ENCODE data around the gene ERP27. TPM values are rescaled to one million over a fixed set of nuclear protein-coding genes. Genes with fewer than 3 reads are reported as not detected.
A peak's percentile ranks its signal among the peaks of the same experiment; 100 is the strongest.

Gene ERP27
- 1 to 10 TPM; 7.9 to 8.7 TPM for total RNA-seq

DNA sequence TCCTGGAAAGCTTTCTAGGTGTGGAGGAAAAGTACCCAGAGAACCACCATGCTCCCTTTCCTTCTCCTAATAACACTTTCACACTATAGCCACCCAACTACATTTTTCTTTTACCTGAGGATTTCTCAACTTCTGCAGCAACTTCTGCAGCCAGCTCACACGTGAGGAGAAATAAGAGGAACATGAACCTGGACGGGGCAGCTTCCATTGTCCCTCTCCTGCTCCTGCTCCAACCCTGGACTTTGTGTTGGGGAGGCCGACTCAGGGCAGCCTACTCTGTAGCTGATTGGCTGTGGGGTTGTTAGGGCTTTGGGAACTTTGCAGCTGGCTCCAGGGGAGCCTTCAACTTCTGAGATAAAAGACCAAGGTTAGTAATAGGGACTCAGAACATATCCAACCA is at the start of gene ERP27:
Gene ERP27 (minus strand): TSS at position 237 of the 400 bp plus-strand sequence. CDS start 29 bp downstream, at position 208.
- H3K4me1 Mint-ChIP-seq (ENCODE audit: low read depth), result peaks cover 22% of the 10 kb centered on the region
- H3K27me3 Mint-ChIP-seq (ENCODE audit: low read depth), result no peaks in the 10 kb centered on the region
- POLR2A ChIA-PET, result interaction anchor here (1.1 to 2.3 kb wide), 2 partner anchors 10 to 23 kb away, joined by 4 to 15 read pairs; partner anchors contain the start of gene ARHGDIB
- DNase-seq (no peak), ATAC-seq (no peak)
- peak within 1 kb of the TSS; percentile 69 for H3K27ac Mint-ChIP-seq
- H3K4me3 Mint-ChIP-seq, result no peak within 1 kb of the TSS
- peaks cover 81% of the 10 kb centered on the region for H3K36me3 Mint-ChIP-seq (ENCODE audit: low read depth)
- no peaks in the 10 kb centered on the region for H3K9me3 Mint-ChIP-seq (ENCODE audit: insufficient read depth)
- CTCF ChIA-PET, result interaction anchor here (0.9 to 3.3 kb wide), 9 partner anchors 10 to 161 kb away, joined by 3 to 23 read pairs (median 6); no protein-coding TSS in a partner anchor

DNA sequence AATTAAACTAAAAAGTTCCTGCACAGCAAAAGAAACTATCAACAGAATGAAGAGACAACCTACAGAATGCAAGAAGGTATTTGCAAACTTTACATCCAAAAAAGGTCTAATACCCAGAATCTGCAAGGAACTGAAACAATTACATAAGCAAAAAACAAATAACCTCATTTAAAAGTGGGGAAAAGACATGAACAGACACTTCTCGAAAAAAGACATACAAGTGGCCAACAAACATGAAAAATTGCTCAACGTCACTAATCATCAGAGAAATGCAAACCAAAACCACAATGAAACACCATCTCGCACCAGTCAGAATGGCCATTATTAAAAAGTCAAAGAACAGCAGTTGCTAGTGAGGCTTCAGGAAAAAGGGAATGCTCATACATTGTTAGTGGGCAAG is 49.7 kb upstream of the ERP27 start:
- POLR2A ChIA-PET, result no interaction called here
- Mint-ChIP-seq H3K36me3 (ENCODE audit: low read depth) (peaks cover 5% of the 10 kb centered on the region), H3K9me3 (ENCODE audit: insufficient read depth) (peaks cover 7% of the 10 kb centered on the region), H3K4me3 (no peak overlapping the region), H3K27ac (no peak overlapping the region), H3K27me3 (ENCODE audit: low read depth) (peaks cover 2% of the 10 kb centered on the region), H3K4me1 (ENCODE audit: low read depth) (peaks cover 20% of the 10 kb centered on the region)
- CTCF ChIA-PET, result interaction anchor here (1.6 kb wide), 1 partner anchor 51 kb away, joined by 4 read pairs; no protein-coding TSS in a partner anchor
- DNase-seq, result no peak
- no peak for ATAC-seq

GRCh38 chr12:14986449-14986848 is 48.1 kb upstream of the ERP27 start:
- Mint-ChIP-seq H3K27ac (no peak overlapping the region), H3K4me3 (no peak overlapping the region), H3K4me1 (ENCODE audit: low read depth) (peaks cover 30% of the 10 kb centered on the region), H3K36me3 (ENCODE audit: low read depth) (peaks cover 5% of the 10 kb centered on the region), H3K27me3 (ENCODE audit: low read depth) (peaks cover 2% of the 10 kb centered on the region), H3K9me3 (ENCODE audit: insufficient read depth) (peaks cover 6% of the 10 kb centered on the region)
- ChIA-PET CTCF (interaction anchor here (0.7 to 2.8 kb wide), 5 partner anchors 13 to 211 kb away, joined by 4 to 10 read pairs (median 4); partner anchors contain the start of gene PDE6H), POLR2A (no interaction called here)
- ATAC-seq, result no peak
- DNase-seq, result no peak

DNA sequence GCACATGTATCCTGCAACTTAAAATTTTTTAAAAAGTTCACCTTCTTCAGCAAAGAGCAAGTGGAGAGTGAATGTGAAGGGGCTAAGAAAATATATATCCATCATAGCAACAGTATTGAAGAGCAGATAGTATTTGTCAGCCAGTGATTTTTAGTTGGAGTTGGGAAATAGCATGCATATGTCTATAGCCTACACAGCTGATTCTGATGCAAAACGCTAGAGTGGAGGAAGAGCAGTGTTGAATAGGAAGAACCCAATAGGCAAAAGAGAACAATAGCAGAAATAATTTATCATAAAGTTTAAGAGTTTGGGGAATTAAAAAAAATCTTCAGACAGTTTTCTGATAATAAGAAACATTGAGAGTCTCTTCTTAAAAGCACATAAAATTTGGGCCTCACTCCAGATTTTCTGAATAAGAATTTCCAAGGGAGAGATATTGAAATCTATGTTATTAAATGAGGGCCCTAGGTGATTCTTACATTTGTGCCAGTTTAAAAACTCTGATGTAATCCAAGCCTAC is 46.5 kb upstream of the ERP27 start:
- ATAC-seq, result no peak
- Mint-ChIP-seq H3K27me3 (ENCODE audit: low read depth) (peaks cover 2% of the 10 kb centered on the region), H3K4me3 (no peak overlapping the region), H3K36me3 (ENCODE audit: low read depth) (peaks cover 3% of the 10 kb centered on the region), H3K4me1 (ENCODE audit: low read depth) (peaks cover 46% of the 10 kb centered on the region), H3K27ac (no peak overlapping the region), H3K9me3 (ENCODE audit: insufficient read depth) (no peaks in the 10 kb centered on the region)
- DNase-seq, result no peak
- ChIA-PET POLR2A (interaction anchor here (1.4 to 2.9 kb wide), 2 partner anchors 23 to 27 kb away, joined by 3 to 12 read pairs; partner anchors contain the start of gene ARHGDIB), CTCF (interaction anchor here (0.8 to 2.8 kb wide), 3 partner anchors 11 to 137 kb away, joined by 3 to 10 read pairs (median 5); partner anchors contain the start of gene PDE6H)

DNA sequence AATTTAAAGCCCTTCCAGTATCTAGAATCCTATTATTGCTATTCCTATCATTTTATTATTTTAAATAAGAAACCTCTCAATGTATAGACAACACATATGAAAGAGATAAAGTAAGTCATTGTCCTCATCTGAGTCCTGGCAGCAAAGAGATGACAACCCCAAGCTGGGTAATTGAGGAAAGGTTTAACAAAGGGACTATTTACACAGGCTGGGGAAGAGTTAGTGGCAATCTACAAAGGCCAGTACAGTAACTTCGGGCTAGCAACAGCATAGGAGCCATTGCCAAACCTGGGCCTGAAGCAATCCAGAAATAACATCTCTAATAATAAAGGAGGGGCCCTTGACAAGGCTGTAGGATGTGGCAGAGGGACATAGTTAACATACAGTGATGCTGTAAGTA is 45.7 kb upstream of the ERP27 start:
- H3K27me3 Mint-ChIP-seq (ENCODE audit: low read depth), result peaks cover 2% of the 10 kb centered on the region
- POLR2A ChIA-PET, result interaction anchor here (0.6 to 2.9 kb wide), 3 partner anchors 22 to 136 kb away, joined by 3 to 12 read pairs (median 3); partner anchors contain the start of gene ARHGDIB
- ATAC-seq (no peak), DNase-seq (no peak)
- CTCF ChIA-PET, result interaction anchor here (1.0 to 1.2 kb wide), 2 partner anchors 36 to 209 kb away, joined by 3 to 5 read pairs; no protein-coding TSS in a partner anchor
- H3K4me1 Mint-ChIP-seq (ENCODE audit: low read depth), result peaks cover 51% of the 10 kb centered on the region
- H3K27ac Mint-ChIP-seq, result no peak overlapping the region
- H3K36me3 Mint-ChIP-seq (ENCODE audit: low read depth), result peaks cover 3% of the 10 kb centered on the region
- no peak overlapping the region for H3K4me3 Mint-ChIP-seq
- H3K9me3 Mint-ChIP-seq (ENCODE audit: insufficient read depth), result no peaks in the 10 kb centered on the region

DNA sequence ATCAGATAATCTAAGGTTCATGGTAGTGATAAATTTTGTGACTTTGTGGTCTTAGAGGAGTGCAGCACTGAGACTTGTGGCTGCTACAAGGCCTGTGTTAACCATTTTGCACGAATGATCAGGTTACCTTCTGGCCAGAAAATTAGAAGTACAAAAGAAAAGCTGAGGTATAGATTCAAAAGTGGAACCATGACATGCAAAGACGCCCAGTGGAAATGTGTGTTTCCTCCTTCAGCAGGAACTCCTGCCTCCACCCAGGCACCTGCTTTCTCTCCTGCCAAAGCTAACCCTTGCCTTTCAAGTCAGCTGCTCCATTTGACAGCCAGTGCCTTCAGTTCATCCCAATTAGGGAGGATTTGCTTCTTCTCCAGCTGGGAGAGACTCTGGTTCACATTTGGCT is 44.7 kb upstream of the ERP27 start:
- no peak for DNase-seq
- H3K4me1 Mint-ChIP-seq (ENCODE audit: low read depth), result peaks cover 61% of the 10 kb centered on the region
- H3K27ac Mint-ChIP-seq, result peak overlapping the region; percentile 86
- ChIA-PET POLR2A (interaction anchor here (0.7 to 2.9 kb wide), 2 partner anchors 21 to 212 kb away, joined by 3 to 12 read pairs; partner anchors contain the start of gene ARHGDIB), CTCF (interaction anchor here (1.2 to 1.9 kb wide), 3 partner anchors 13 to 208 kb away, joined by 5 to 6 read pairs (median 5); no protein-coding TSS in a partner anchor)
- H3K4me3 Mint-ChIP-seq, result peak overlapping the region; percentile 34
- peaks cover 3% of the 10 kb centered on the region for H3K36me3 Mint-ChIP-seq (ENCODE audit: low read depth)
- H3K27me3 Mint-ChIP-seq (ENCODE audit: low read depth), result no peaks in the 10 kb centered on the region
- peak; percentile 39 for ATAC-seq
- H3K9me3 Mint-ChIP-seq (ENCODE audit: insufficient read depth), result no peaks in the 10 kb centered on the region

GRCh38 chr12:14982562-14982961 is 44.2 kb upstream of the ERP27 start:
- ChIA-PET POLR2A (interaction anchor here (2.9 kb wide), 1 partner anchor 21 kb away, joined by 12 read pairs; the partner anchor contains the start of gene ARHGDIB), CTCF (interaction anchor here (1.4 to 1.9 kb wide), 2 partner anchors 13 to 25 kb away, joined by 5 to 6 read pairs; no protein-coding TSS in a partner anchor)
- Mint-ChIP-seq H3K4me1 (ENCODE audit: low read depth) (peaks cover 65% of the 10 kb centered on the region), H3K4me3 (no peak overlapping the region), H3K27ac (peak overlapping the region; percentile 86), H3K9me3 (ENCODE audit: insufficient read depth) (no peaks in the 10 kb centered on the region), H3K36me3 (ENCODE audit: low read depth) (peaks cover 3% of the 10 kb centered on the region), H3K27me3 (ENCODE audit: low read depth) (no peaks in the 10 kb centered on the region)
- ATAC-seq, result no peak
- DNase-seq, result no peak

DNA sequence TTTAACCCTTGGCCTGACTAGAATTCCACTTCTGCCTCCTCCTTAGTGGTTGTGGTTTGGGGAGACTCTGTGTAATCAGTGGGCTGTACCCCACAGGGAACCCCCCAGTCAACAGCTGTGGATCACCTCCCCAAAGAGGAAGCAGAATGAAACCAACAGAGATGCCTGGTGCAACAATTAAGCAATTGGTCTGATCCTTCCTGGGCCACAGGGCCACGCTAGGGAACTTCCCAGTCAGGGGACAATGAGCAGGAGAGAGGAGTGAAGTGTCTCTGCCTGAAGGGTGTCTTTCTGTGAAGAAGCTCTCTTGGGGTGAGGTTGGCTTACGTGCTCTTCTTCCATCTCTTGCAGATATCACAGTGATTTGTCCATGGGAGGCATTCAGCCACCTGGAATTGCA is 42.7 kb upstream of the ERP27 start:
- Mint-ChIP-seq H3K27ac (no peak overlapping the region), H3K4me3 (no peak overlapping the region), H3K27me3 (ENCODE audit: low read depth) (no peaks in the 10 kb centered on the region), H3K36me3 (ENCODE audit: low read depth) (peaks cover 3% of the 10 kb centered on the region), H3K4me1 (ENCODE audit: low read depth) (peaks cover 65% of the 10 kb centered on the region), H3K9me3 (ENCODE audit: insufficient read depth) (no peaks in the 10 kb centered on the region)
- ATAC-seq (no peak), DNase-seq (no peak)
- CTCF ChIA-PET, result interaction anchor here (0.7 to 1.6 kb wide), 5 partner anchors 9 to 212 kb away, joined by 3 to 4 read pairs (median 4); no protein-coding TSS in a partner anchor
- POLR2A ChIA-PET, result interaction anchor here (0.9 to 1.0 kb wide), 2 partner anchors 16 to 27 kb away, joined by 3 to 4 read pairs; no protein-coding TSS in a partner anchor

DNA sequence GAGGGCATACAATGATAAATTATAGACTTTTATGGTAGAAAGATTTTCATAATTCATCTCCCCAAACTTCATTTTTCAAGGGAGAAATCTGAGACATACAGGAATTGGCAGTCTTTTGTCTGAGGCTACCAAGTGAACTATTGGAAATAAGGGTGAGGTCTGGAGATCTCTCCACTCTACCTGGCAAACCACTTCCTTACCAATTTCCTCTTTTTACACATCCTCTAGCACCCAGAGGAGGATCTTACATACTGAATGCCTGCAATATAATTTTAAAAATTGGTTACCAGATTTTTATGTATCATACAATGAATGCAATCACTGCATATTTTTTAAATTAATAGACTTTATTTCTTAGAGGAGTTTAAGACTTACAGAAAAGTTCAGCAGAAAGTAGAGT is 41.1 kb upstream of the ERP27 start:
- DNase-seq, result no peak
- ATAC-seq, result peak; percentile 59
- Mint-ChIP-seq H3K4me3 (peak overlapping the region; percentile 35), H3K4me1 (ENCODE audit: low read depth) (peaks cover 65% of the 10 kb centered on the region), H3K27ac (peak overlapping the region; percentile 30), H3K9me3 (ENCODE audit: insufficient read depth) (no peaks in the 10 kb centered on the region), H3K36me3 (ENCODE audit: low read depth) (peaks cover 3% of the 10 kb centered on the region), H3K27me3 (ENCODE audit: low read depth) (no peaks in the 10 kb centered on the region)
- POLR2A ChIA-PET, result interaction anchor here (0.5 kb wide), 1 partner anchor 98 kb away, joined by 3 read pairs; no protein-coding TSS in a partner anchor
- CTCF ChIA-PET, result interaction anchor here (0.7 to 2.5 kb wide), 6 partner anchors 11 to 41 kb away, joined by 3 to 14 read pairs (median 4); partner anchors contain the start of gene ERP27

DNA sequence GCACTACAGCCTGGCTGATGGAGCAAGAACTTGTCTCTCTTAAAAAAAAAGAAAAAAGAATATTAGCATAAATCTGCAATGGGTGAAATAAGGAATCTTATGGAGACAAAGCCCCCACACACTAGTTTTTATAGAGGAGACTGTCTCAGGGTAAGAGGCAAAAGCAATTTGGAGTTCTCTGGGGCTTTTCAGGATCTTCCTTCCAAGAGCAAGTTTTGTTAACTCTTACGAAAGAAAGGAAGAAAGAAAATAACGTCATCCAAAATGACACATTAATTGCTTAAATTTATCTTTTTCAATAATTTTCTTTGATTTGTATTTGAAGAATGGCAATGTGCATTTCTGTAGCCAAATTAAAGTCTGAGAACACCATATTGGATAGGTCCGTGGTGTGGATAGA is 38.3 kb upstream of the ERP27 start:
- ChIA-PET POLR2A (interaction anchor here (1.4 kb wide), 1 partner anchor 11 kb away, joined by 3 read pairs; no protein-coding TSS in a partner anchor), CTCF (no interaction called here)
- no peaks in the 10 kb centered on the region for H3K27me3 Mint-ChIP-seq (ENCODE audit: low read depth)
- DNase-seq (no peak), ATAC-seq (no peak)
- no peak overlapping the region for H3K4me3 Mint-ChIP-seq
- H3K36me3 Mint-ChIP-seq (ENCODE audit: low read depth), result peaks cover 3% of the 10 kb centered on the region
- peaks cover 59% of the 10 kb centered on the region for H3K4me1 Mint-ChIP-seq (ENCODE audit: low read depth)
- no peaks in the 10 kb centered on the region for H3K9me3 Mint-ChIP-seq (ENCODE audit: insufficient read depth)
- H3K27ac Mint-ChIP-seq, result no peak overlapping the region

- CTCF ChIA-PET, result interaction anchor here (1.6 kb wide), 1 partner anchor 10 kb away, joined by 3 read pairs; no protein-coding TSS in a partner anchor
- POLR2A ChIA-PET, result interaction anchor here (1.4 kb wide), 1 partner anchor 9 kb away, joined by 3 read pairs; no protein-coding TSS in a partner anchor
- H3K4me3 Mint-ChIP-seq, result no peak overlapping the region
These were observed 37.1 kb upstream of the ERP27 start for GRCh38 chr12:14975457-14975856.

More at GRCh38 chr12:14975457-14975856, 37.1 kb upstream of the ERP27 start:
- Mint-ChIP-seq H3K9me3 (ENCODE audit: insufficient read depth) (no peaks in the 10 kb centered on the region), H3K4me1 (ENCODE audit: low read depth) (peaks cover 51% of the 10 kb centered on the region), H3K27me3 (ENCODE audit: low read depth) (no peaks in the 10 kb centered on the region), H3K27ac (no peak overlapping the region), H3K36me3 (ENCODE audit: low read depth) (no peaks in the 10 kb centered on the region)
- ATAC-seq, result no peak
- DNase-seq, result no peak
